H9 (cell line): ENCODE measurements around the gene SH3TC2. TPM values are rescaled to one million over a fixed set of nuclear protein-coding genes. Genes with fewer than 3 reads are reported as not detected.

Experiments used
- DNase-seq: peaks from one replicate; pipeline ENCODE4 v3.0.0-alpha.2; 2017
- H2AFZ ChIP-seq: one replicate; pipeline ENCODE4 v1.6.1; 2013; ENCODE audit warnings: mild to moderate bottlenecking, low read length, control low read depth, moderate library complexity
- H2AK5ac ChIP-seq: 2 replicates; pipeline ENCODE4 v1.6.1; 2013; ENCODE audit warnings: low read length, control low read depth, mixed read lengths; ENCODE audit not compliant: insufficient read length
- H2BK120ac ChIP-seq: one replicate; pipeline ENCODE4 v1.6.1; 2013; ENCODE audit warnings: low read depth, mild to moderate bottlenecking, low read length, control low read depth, inconsistent platforms; ENCODE audit not compliant: poor library complexity, severe bottlenecking
- H2BK12ac ChIP-seq: 2 replicates; pipeline ENCODE4 v1.6.1; 2013; ENCODE audit warnings: low read length, control low read depth, mixed read lengths, low read depth; ENCODE audit not compliant: insufficient read length
- H2BK15ac ChIP-seq: 2 replicates; pipeline ENCODE4 v1.6.1; 2013; ENCODE audit warnings: low read depth, low read length, control low read depth
- H2BK20ac ChIP-seq: one replicate; pipeline ENCODE4 v1.6.1; 2013; ENCODE audit warnings: low read depth, mild to moderate bottlenecking, low read length, control low read depth, inconsistent platforms; ENCODE audit not compliant: poor library complexity, severe bottlenecking
- H2BK5ac ChIP-seq: 2 replicates; pipeline ENCODE4 v1.6.1; 2013; ENCODE audit warnings: low read length, control low read depth, mixed read lengths; ENCODE audit not compliant: insufficient read length
- H3K14ac ChIP-seq: 2 replicates; pipeline ENCODE4 v1.6.1; 2013; ENCODE audit warnings: low read length, control low read depth; ENCODE audit not compliant: insufficient read depth
- H3K18ac ChIP-seq: 2 replicates; pipeline ENCODE4 v1.6.1; 2013; ENCODE audit warnings: low read depth, mild to moderate bottlenecking, mixed read lengths, low read length, control low read depth; ENCODE audit not compliant: insufficient read length
- H3K23ac ChIP-seq: 2 replicates; pipeline ENCODE4 v1.6.1; 2013; ENCODE audit warnings: low read length, control low read depth, mixed read lengths, low read depth; ENCODE audit not compliant: insufficient read length
- H3K23me2 ChIP-seq: 2 replicates; pipeline ENCODE4 v1.6.1; 2013; ENCODE audit warnings: low read depth, mild to moderate bottlenecking, mixed read lengths, low read length, control low read depth; ENCODE audit not compliant: insufficient read length, poor library complexity, severe bottlenecking
- H3K27ac ChIP-seq: 2 replicates; pipeline ENCODE4 v1.5.1; 2013; ENCODE audit warnings: low read length, control low read depth, mixed read lengths, low read depth; ENCODE audit not compliant: insufficient read length
- H3K27me3 ChIP-seq: 2 replicates; pipeline ENCODE4 v1.6.1; 2013; ENCODE audit warnings: low read length, control low read depth, inconsistent platforms; ENCODE audit not compliant: insufficient read depth
- H3K4ac ChIP-seq: 2 replicates; pipeline ENCODE4 v1.6.1; 2013; ENCODE audit warnings: low read depth, mild to moderate bottlenecking, control low read depth, inconsistent platforms, low read length, moderate library complexity
- H3K4me1 ChIP-seq: 2 replicates; pipeline ENCODE4 v1.6.1; 2013; ENCODE audit warnings: low read length, control low read depth, inconsistent platforms; ENCODE audit not compliant: insufficient read depth
- H3K4me2 ChIP-seq: 2 replicates; pipeline ENCODE4 v1.6.1; 2013; ENCODE audit warnings: low read length, control low read depth, mixed read lengths; ENCODE audit not compliant: insufficient read length, insufficient read depth
- H3K56ac ChIP-seq: 2 replicates; pipeline ENCODE4 v1.6.1; 2013; ENCODE audit warnings: low read depth, mild to moderate bottlenecking, mixed read lengths, low read length, control low read depth; ENCODE audit not compliant: insufficient read length
- H3K79me1 ChIP-seq: 2 replicates; pipeline ENCODE4 v1.6.1; 2013; ENCODE audit warnings: low read depth, mild to moderate bottlenecking, moderate library complexity, low read length, control low read depth, inconsistent platforms; ENCODE audit not compliant: insufficient read depth, poor library complexity, severe bottlenecking
- H3K79me2 ChIP-seq: 2 replicates; pipeline ENCODE4 v1.6.1; 2013; ENCODE audit warnings: low read length, control low read depth, inconsistent platforms; ENCODE audit not compliant: insufficient read depth
- H3K9ac ChIP-seq: 2 replicates; pipeline ENCODE4 v1.6.1; 2013; ENCODE audit warnings: low read length, control low read depth, mixed read lengths; ENCODE audit not compliant: insufficient read length; ENCODE audit errors: extremely low read depth
- H3K9me3 ChIP-seq: one replicate; pipeline ENCODE4 v1.6.1; 2013; ENCODE audit warnings: low read depth, low read length, inconsistent platforms; ENCODE audit not compliant: control insufficient read depth
- H3T11ph ChIP-seq: one replicate; pipeline ENCODE4 v1.6.1; 2013; ENCODE audit warnings: mild to moderate bottlenecking, low read length, control low read depth, inconsistent platforms
- H4K20me1 ChIP-seq: one replicate; pipeline ENCODE4 v1.6.1; 2013; ENCODE audit not compliant: control insufficient read depth, insufficient read length, insufficient read depth
- H4K5ac ChIP-seq: 2 replicates; pipeline ENCODE4 v1.6.1; 2013; ENCODE audit warnings: low read depth, mild to moderate bottlenecking, mixed read lengths, low read length, control low read depth; ENCODE audit not compliant: insufficient read length
- H4K8ac ChIP-seq: replicated peaks from 2 replicates; pipeline ENCODE4 v1.6.1; 2013; ENCODE audit warnings: low read length, control low read depth, mixed read lengths, low read depth; ENCODE audit not compliant: insufficient read length
- H4K91ac ChIP-seq: 2 replicates; pipeline ENCODE4 v1.6.1; 2013; ENCODE audit warnings: low read depth, mild to moderate bottlenecking, moderate library complexity, mixed read lengths, low read length, control low read depth; ENCODE audit not compliant: insufficient read length
- H3K27ac Mint-ChIP-seq, 3 experiments: 2 replicates in 2 of 3; 3 replicates in 1 of 3; pipeline ENCODE4 v1.8.0; 2020 to 2021; ENCODE audit warnings: mixed read lengths in 3 of 3, mild to moderate bottlenecking in 1 of 3, moderate library complexity in 1 of 3
- H3K27me3 Mint-ChIP-seq: 2 replicates; pipeline ENCODE4 v1.8.0; 2021; ENCODE audit warnings: low read depth, mild to moderate bottlenecking, moderate library complexity, mixed read lengths
- H3K36me3 Mint-ChIP-seq, 3 experiments: 2 replicates in 2 of 3; 3 replicates in 1 of 3; pipeline ENCODE4 v1.8.0; 2020 to 2021; ENCODE audit warnings: low read depth in 3 of 3, mixed read lengths in 3 of 3; ENCODE audit not compliant: insufficient read depth in 1 of 3
- H3K4me1 Mint-ChIP-seq, 2 experiments: 2 replicates each; pipeline ENCODE4 v1.8.0; 2020; ENCODE audit warnings: mixed read lengths in 2 of 2
- H3K4me3 Mint-ChIP-seq, 2 experiments: 2 replicates in 1 of 2; 3 replicates in 1 of 2; pipeline ENCODE4 v1.8.0; 2020 to 2021; ENCODE audit warnings: mild to moderate bottlenecking in 2 of 2, mixed read lengths in 2 of 2, moderate library complexity in 1 of 2
- H3K9me3 Mint-ChIP-seq, 2 experiments: 2 replicates in 1 of 2; 3 replicates in 1 of 2; pipeline ENCODE4 v1.8.0; 2020; ENCODE audit warnings: mild to moderate bottlenecking in 2 of 2, mixed read lengths in 2 of 2, moderate library complexity in 1 of 2
- CTCF ChIP-seq: fragments of 200-600 bp; sonication (generic); conservative IDR thresholded peaks from 3 replicates; pipeline ENCODE4 v1.8.0; 2021; ENCODE audit warnings: antibody characterized with exemption, mild to moderate bottlenecking
- WGBS: extraction: QIAGEN DNeasy Blood & Tissue Kit; methylation state at CpG from one replicate; pipeline ENCODE4 v1.1.7; 2013; ENCODE audit warnings: missing lambda C conversion rate, low lambda C conversion rate, mixed read lengths; ENCODE audit not compliant: insufficient read length; ENCODE audit errors: extremely low coverage; 5-methylcytosine and 5-hydroxymethylcytosine counted together
- total RNA-seq: library from RNA; stranded (reverse); gene quantifications from 2 replicates; pipeline ENCODE4 v1.2.1, GENCODE V29; 2021

The SH3TC2 gene
- total RNA-seq, 1 experiment from 2014 or later, result not detected

- Mint-ChIP-seq H3K4me1 (peaks cover 4 to 10% of the 10 kb centered on the region in 2 experiments; a peak in 3 of 4 replicates), H3K27me3 (peaks cover 3% of the 10 kb centered on the region; the same call in 1 of the 2 replicates), H3K4me3 (no peak overlapping the region), H3K9me3 (peaks cover 24 to 26% of the 10 kb centered on the region in 2 experiments), H3K27ac (no peak overlapping the region), H3K36me3 (peaks cover 0 to 16% (median 2%) of the 10 kb centered on the region in 3 experiments; a peak in 3 of 7 replicates)
- Histone ChIP-seq H3K56ac (no peak overlapping the region), H2BK5ac (no peak overlapping the region), H3K14ac (no peak overlapping the region), H2BK15ac (no peak overlapping the region), H3K23ac (no peak overlapping the region), H3K4ac (no peak overlapping the region), H3K9me3 (no peaks in the 10 kb centered on the region), H2BK120ac (no peak overlapping the region), H3K79me1 (no peaks in the 10 kb centered on the region), H2AK5ac (no peak overlapping the region), H3K18ac (no peak overlapping the region), H2BK12ac (no peak overlapping the region), H4K20me1 (no peaks in the 10 kb centered on the region), H3K4me2 (no peak overlapping the region), H3K27me3 (no peaks in the 10 kb centered on the region), H3K79me2 (no peaks in the 10 kb centered on the region), H2BK20ac (no peak overlapping the region), H3T11ph (no peak overlapping the region), H3K27ac (no peak overlapping the region), H4K8ac (no peak overlapping the region), H4K91ac (no peak overlapping the region), H3K9ac (no peak overlapping the region), H3K4me1 (no peaks in the 10 kb centered on the region), H4K5ac (no peak overlapping the region), H2AFZ (no peak overlapping the region), H3K23me2 (no peaks in the 10 kb centered on the region)
- no peak for TF ChIP-seq CTCF
- no CpG with 5 or more reads among the region's 2 CpGs for WGBS
- DNase-seq, result no peak
Observed at GRCh38 chr5:149094996-149095395, 32.1 kb upstream of the SH3TC2 start.
